ENCODE measurements around the gene MNS1. TPM values are rescaled to one million over a fixed set of nuclear protein-coding genes. Genes with fewer than 3 reads are reported as not detected.
"Not testable (repeated sequence)": the region's sequence is repeated elsewhere in the genome, so short reads cannot be mapped to it uniquely, and the experiment has no call there.

MNS1 gene
- total RNA-seq, 1 experiment from 2014 or later, result 3.8 TPM

GRCh38 chr15:56397325-56397724, 67.6 kb downstream of the MNS1 start:
- H3K36me3 ChIP-seq (ENCODE audit: control insufficient read depth, insufficient read depth, low read length); H3K27ac ChIP-seq (ENCODE audit: low read length); H3K4me3 ChIP-seq (ENCODE audit: low read depth in 2 of 2, low read length in 2 of 2); CTCF ChIA-PET; ATAC-seq; POLR2A ChIA-PET; in situ Hi-C loops (cut with HindIII; ENCODE audit: low pct_unique_long_range_greater_than_20kb, low sequenced_read_pairs); BruUV-seq (replicated peaks); intact Hi-C loops (cut with micrococcal nuclease; ENCODE audit: unreplicated experiment); H3K4me1 ChIP-seq (ENCODE audit: control insufficient read depth, insufficient read depth, low read length); H3K9me3 ChIP-seq (ENCODE audit: control insufficient read depth, insufficient read depth, low read depth, low read length); DNase-seq (ENCODE audit: low read depth, low spot score); H3K27me3 ChIP-seq (ENCODE audit: control insufficient read depth, insufficient read depth, low read length): not testable (repeated sequence)

- ChIA-PET POLR2A (no interaction called here), CTCF (no interaction called here)
- ATAC-seq (no peak), DNase-seq (ENCODE audit: low read depth, low spot score) (no peak)
- H3K9me3 ChIP-seq (ENCODE audit: control insufficient read depth, insufficient read depth, low read depth, low read length), result no peaks in the 10 kb centered on the region
- no peak for TF ChIP-seq TCF7L2 (IDR thresholded peaks at IDR 0.05; ENCODE audit: low read depth, low read length)
- TF ChIP-seq POLR2AphosphoS5 (IDR thresholded peaks at IDR 0.05; ENCODE audit: low read depth, low read length), result no peak
- no peak for TF ChIP-seq REST (IDR thresholded peaks at IDR 0.05; ENCODE audit: insufficient read depth in 1 of 2, low read depth in 2 of 2, low read length in 1 of 2)
- TF ChIP-seq SIN3A (IDR thresholded peaks at IDR 0.05; ENCODE audit: borderline replicate concordance, insufficient read depth, low read depth, low read length), result no peak
- TF ChIP-seq CTCF (IDR thresholded peaks at IDR 0.05), result no peak
- H3K27ac ChIP-seq (ENCODE audit: low read length), result no peak overlapping the region
- H3K27me3 ChIP-seq (ENCODE audit: control insufficient read depth, insufficient read depth, low read length), result no peaks in the 10 kb centered on the region
- no TSS peak for BruUV-seq (replicated peaks)
- no peaks in the 10 kb centered on the region for H3K4me1 ChIP-seq (ENCODE audit: control insufficient read depth, insufficient read depth, low read length)
- no peaks in the 10 kb centered on the region for H3K36me3 ChIP-seq (ENCODE audit: control insufficient read depth, insufficient read depth, low read length)
- in situ Hi-C loops (cut with HindIII; ENCODE audit: low pct_unique_long_range_greater_than_20kb, low sequenced_read_pairs), result no loop called here
- H3K4me3 ChIP-seq (ENCODE audit: low read depth in 2 of 2, low read length in 2 of 2), result no peak overlapping the region
- intact Hi-C loops (cut with micrococcal nuclease; ENCODE audit: unreplicated experiment), result no loop called here
Observed at GRCh38 chr15:56394909-56395308, 70.0 kb downstream of the MNS1 start.

- intact Hi-C loops (cut with micrococcal nuclease; ENCODE audit: unreplicated experiment), result no loop called here
- Histone ChIP-seq H3K4me1 (ENCODE audit: control insufficient read depth, insufficient read depth, low read length) (no peaks in the 10 kb centered on the region), H3K27me3 (ENCODE audit: control insufficient read depth, insufficient read depth, low read length) (no peaks in the 10 kb centered on the region), H3K9me3 (ENCODE audit: control insufficient read depth, insufficient read depth, low read depth, low read length) (no peaks in the 10 kb centered on the region), H3K36me3 (ENCODE audit: control insufficient read depth, insufficient read depth, low read length) (no peaks in the 10 kb centered on the region), H3K27ac (ENCODE audit: low read length) (no peak overlapping the region), H3K4me3 (ENCODE audit: low read depth in 2 of 2, low read length in 2 of 2) (no peak overlapping the region)
- ChIA-PET CTCF (no interaction called here), POLR2A (no interaction called here)
- no TSS peak for BruUV-seq (replicated peaks)
- in situ Hi-C loops (cut with HindIII; ENCODE audit: low pct_unique_long_range_greater_than_20kb, low sequenced_read_pairs), result no loop called here
- ATAC-seq (no peak), DNase-seq (ENCODE audit: low read depth, low spot score) (no peak)
- no peak for TF ChIP-seq CTCF (IDR thresholded peaks at IDR 0.05)
- TF ChIP-seq REST (IDR thresholded peaks at IDR 0.05; ENCODE audit: insufficient read depth in 1 of 2, low read depth in 2 of 2, low read length in 1 of 2), result no peak
- no peak for TF ChIP-seq POLR2AphosphoS5 (IDR thresholded peaks at IDR 0.05; ENCODE audit: low read depth, low read length)
- no peak for TF ChIP-seq TCF7L2 (IDR thresholded peaks at IDR 0.05; ENCODE audit: low read depth, low read length)
- TF ChIP-seq SIN3A (IDR thresholded peaks at IDR 0.05; ENCODE audit: borderline replicate concordance, insufficient read depth, low read depth, low read length), result no peak
Observed at GRCh38 chr15:56393277-56393676, 71.7 kb downstream of the MNS1 start.

Measured in Panc1 (cell line).